ENCODE measurements around the gene TAF7L.

DNA sequence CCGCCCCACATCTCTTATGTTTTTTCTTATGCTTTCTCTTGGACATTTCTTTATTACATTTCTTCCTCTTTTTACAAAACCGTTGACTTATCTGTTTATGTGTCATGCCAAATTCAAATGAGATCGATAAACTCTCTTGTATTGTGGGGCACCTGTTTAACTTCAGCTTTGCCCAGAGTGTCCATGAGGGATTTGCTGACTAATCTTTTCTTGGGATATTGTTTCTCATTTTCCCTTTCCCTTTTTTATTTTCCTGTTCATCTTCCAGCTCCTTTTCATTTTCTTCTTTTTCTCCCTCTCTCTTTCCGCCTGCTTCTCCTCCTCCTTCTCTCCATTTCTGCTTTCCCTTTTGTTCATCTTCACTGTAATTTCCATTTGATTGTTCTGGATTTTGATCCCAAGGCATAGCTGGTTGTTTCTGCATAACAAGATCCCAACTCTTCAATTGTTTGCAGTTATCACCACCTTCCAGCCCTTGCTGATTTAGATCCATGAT is 46.7 kb upstream of the TAF7L start:
- TF ChIP-seq, protein P1, sequence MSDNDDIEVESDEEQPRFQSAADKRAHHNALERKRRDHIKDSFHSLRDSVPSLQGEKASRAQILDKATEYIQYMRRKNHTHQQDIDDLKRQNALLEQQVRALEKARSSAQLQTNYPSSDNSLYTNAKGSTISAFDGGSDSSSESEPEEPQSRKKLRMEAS (IDR thresholded peaks at IDR 0.05) = no peak
- TF ChIP-seq RAD21 (IDR thresholded peaks at IDR 0.05; ENCODE audit: low read depth) (no peak), ZBTB7A (IDR thresholded peaks at IDR 0.05; ENCODE audit: low read depth) (no peak)
